ENCODE results near the gene SPATA6. TPM values are rescaled to one million over a fixed set of nuclear protein-coding genes. Genes with fewer than 3 reads are reported as not detected.

SPATA6 gene
- total RNA-seq, 4 donors from 2014 or later = 51.3 to 59.1 (median 57.1) TPM

GRCh38 chr1:48261881-48262400 is 210.1 kb downstream of the SPATA6 start:
- Histone ChIP-seq H3K27me3 (no peaks in the 10 kb centered on the region), H3K4me3 (no peak overlapping the region), H3K4me1 (no peaks in the 10 kb centered on the region), H3K9me3 (no peaks in the 10 kb centered on the region), H3K27ac (no peak overlapping the region), H3K36me3 (peaks cover 0 to under 1% (median 0%) of the 10 kb centered on the region in 3 donors)
- no peak for DNase-seq (ENCODE audit: low spot score in 2 of 2)
- TF ChIP-seq EP300 (IDR thresholded peaks at IDR 0.05) = no peak
- no peak for TF ChIP-seq POLR2A (IDR thresholded peaks at IDR 0.05)
- TF ChIP-seq CTCF (IDR thresholded peaks at IDR 0.05) = no peak

- no peaks in the 10 kb centered on the region for H3K36me3 ChIP-seq
- H3K27ac ChIP-seq = no peak overlapping the region
- TF ChIP-seq EP300 (IDR thresholded peaks at IDR 0.05) = no peak
- TF ChIP-seq POLR2A (IDR thresholded peaks at IDR 0.05) = no peak
- TF ChIP-seq CTCF (IDR thresholded peaks at IDR 0.05) = no peak
- no peak for DNase-seq (ENCODE audit: low spot score in 2 of 2)
- H3K27me3 ChIP-seq = no peaks in the 10 kb centered on the region
- no peak overlapping the region for H3K4me3 ChIP-seq
- no peaks in the 10 kb centered on the region for H3K9me3 ChIP-seq
- WGBS, 2 donors = 93 to 96% methylated on average over 1 of the region's 1 CpG
- H3K4me1 ChIP-seq = no peaks in the 10 kb centered on the region
Observed at GRCh38 chr1:48258106-48258505, 213.9 kb downstream of the SPATA6 start.

GRCh38 chr1:48254254-48254653 is 217.8 kb downstream of the SPATA6 start:
- 81 to 86% methylated on average over 1 of the region's 1 CpG for WGBS, 2 donors
- DNase-seq (ENCODE audit: low spot score in 2 of 2) = no peak
- Histone ChIP-seq H3K36me3 (no peaks in the 10 kb centered on the region), H3K4me3 (no peak overlapping the region), H3K9me3 (no peaks in the 10 kb centered on the region), H3K27me3 (no peaks in the 10 kb centered on the region), H3K27ac (no peak overlapping the region), H3K4me1 (no peaks in the 10 kb centered on the region)
- TF ChIP-seq POLR2A (IDR thresholded peaks at IDR 0.05) (no peak), EP300 (IDR thresholded peaks at IDR 0.05) (no peak), CTCF (IDR thresholded peaks at IDR 0.05) (no peak)

GRCh38 chr1:48251821-48252220 is 220.2 kb downstream of the SPATA6 start:
- no peaks in the 10 kb centered on the region for H3K36me3 ChIP-seq
- no peaks in the 10 kb centered on the region for H3K4me1 ChIP-seq
- no peak for DNase-seq (ENCODE audit: low spot score in 2 of 2)
- no peak overlapping the region for H3K27ac ChIP-seq
- 90% methylated on average over 3 of the region's 3 CpGs for WGBS, 2 donors
- H3K27me3 ChIP-seq = no peaks in the 10 kb centered on the region
- H3K9me3 ChIP-seq = no peaks in the 10 kb centered on the region
- no peak for TF ChIP-seq CTCF (IDR thresholded peaks at IDR 0.05)
- no peak for TF ChIP-seq POLR2A (IDR thresholded peaks at IDR 0.05)
- TF ChIP-seq EP300 (IDR thresholded peaks at IDR 0.05) = no peak
- H3K4me3 ChIP-seq = no peak overlapping the region

GRCh38 chr1:48251323-48251722 is 220.7 kb downstream of the SPATA6 start:
- Histone ChIP-seq H3K27ac (no peak overlapping the region), H3K36me3 (no peaks in the 10 kb centered on the region), H3K27me3 (no peaks in the 10 kb centered on the region), H3K9me3 (no peaks in the 10 kb centered on the region), H3K4me1 (peaks cover 0 to 3% (median 0%) of the 10 kb centered on the region in 4 donors), H3K4me3 (no peak overlapping the region)
- no peak for DNase-seq (ENCODE audit: low spot score in 2 of 2)
- TF ChIP-seq POLR2A (IDR thresholded peaks at IDR 0.05) = no peak
- no peak for TF ChIP-seq EP300 (IDR thresholded peaks at IDR 0.05)
- TF ChIP-seq CTCF (IDR thresholded peaks at IDR 0.05) = no peak
- WGBS, 2 donors = 83 to 93% methylated on average over 2 of the region's 2 CpGs
